ENCODE results near the gene HSPH1.
"Not testable (repeated sequence)": the region's sequence is repeated elsewhere in the genome, so short reads cannot be mapped to it uniquely, and the experiment has no call there.

The HSPH1 gene

DNA sequence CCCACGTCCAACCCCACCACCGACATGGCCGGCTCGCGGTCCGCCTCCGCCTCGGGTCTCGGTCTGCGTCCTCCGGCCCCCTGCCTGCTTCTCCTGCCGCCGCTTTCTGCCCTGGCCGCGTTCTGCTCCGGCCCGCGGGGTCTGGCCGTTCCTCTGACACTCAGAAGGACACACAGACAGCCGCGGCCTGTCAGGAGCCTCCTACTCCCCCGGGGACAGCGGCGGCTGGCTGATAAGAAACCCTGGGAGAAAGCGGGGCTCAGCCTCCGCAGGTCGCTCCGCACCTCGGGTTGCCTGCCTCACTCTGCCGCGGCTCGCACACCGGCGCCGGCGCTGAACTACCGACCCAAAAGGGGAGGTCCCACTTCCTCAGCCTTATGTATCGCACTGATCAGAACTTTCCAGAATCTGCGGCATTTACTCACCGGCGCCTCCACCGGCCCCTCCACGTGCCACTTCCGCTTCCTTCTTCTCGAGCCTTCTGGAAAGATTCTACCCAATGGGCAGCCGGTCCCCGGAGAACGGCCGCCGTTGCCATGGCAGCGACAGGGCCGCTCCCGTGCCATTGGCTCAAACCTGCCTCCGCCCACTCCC, at the start of gene HSPH1:
HSPH1 (minus strand) TSS at position 348 of the 594 bp plus-strand sequence; CDS start at position 26, 322 bp downstream.
- DNase-seq = peak; percentile 98

- DNase-seq = no peak
Measured at GRCh38 chr13:31209841-31210210, 48.1 kb upstream of the HSPH1 start.

GRCh38 chr13:31209172-31209840, 47.6 kb upstream of the HSPH1 start:
- no peak for DNase-seq

DNA sequence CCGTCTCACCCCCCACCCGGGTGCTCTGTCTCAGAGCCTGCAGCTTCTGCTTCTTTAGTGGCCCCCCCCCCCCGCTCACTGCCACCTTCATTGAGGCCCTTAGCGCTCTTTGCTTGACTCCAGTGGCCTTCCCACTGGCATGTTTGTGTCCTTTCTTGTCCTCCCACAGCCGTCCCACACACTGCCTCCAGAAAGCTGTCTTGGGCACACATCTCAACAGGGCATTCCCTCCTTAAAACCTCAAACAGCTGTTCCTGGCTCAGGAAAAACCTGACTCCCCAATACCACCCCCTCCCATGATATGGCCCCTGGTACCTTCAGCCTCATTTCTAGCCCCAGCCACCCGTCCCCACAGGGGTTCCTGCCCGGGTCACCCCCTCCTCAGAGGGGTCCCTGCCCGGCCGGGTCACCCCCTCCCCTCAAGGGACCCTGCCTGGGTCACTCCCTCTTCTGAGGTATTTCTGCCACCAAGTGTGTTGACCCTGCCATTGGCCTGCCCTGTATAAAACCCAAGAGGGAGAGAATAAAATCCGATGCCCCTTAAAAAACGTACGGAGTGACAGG, 46.9 kb upstream of the HSPH1 start:
- no peak for DNase-seq

DNA sequence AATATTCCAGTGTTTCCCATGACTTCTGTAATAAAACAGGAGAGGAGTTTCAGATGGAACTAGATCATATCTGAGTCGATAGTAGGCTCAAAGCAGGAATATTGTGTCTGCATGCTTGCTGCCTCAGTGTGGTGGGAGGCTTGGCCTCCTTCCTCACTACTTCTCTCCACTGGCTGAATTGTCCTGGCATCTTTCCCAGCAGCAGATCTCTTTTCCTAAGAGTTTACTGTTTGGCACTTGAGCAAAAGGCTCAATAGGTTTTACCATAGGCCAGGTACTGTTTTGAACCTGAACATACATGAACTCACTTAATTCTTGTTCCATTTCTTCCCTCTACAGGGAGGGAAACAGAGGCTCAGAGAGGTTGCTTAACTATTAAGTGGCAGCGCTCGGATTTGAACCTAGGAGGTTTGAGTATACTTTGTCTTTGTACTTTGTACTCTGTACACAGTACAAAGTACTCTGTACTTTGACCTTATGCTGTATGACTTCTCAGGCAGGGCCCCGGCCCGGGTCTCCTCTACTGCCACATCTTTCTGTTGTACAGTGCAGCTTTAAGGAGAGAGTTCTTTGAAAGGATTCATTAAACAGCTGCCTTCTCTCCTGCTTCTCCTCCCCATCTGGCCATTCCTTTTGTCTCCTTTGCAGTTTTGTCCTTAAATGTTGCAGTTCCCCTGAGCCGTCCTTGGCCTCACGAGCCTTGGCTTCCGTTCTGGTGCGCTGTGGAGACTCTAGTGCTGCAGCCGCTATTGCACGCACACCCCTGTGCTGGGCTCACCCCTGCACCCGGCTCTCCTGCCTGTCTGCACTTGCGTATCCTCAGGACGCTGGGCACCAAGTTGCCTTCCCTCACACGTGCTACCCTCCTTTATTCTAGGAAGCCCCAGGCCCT, 46.2 kb upstream of the HSPH1 start:
- no peak for DNase-seq

GRCh38 chr13:31204592-31204991, 42.9 kb upstream of the HSPH1 start:
- DNase-seq = no peak

DNA sequence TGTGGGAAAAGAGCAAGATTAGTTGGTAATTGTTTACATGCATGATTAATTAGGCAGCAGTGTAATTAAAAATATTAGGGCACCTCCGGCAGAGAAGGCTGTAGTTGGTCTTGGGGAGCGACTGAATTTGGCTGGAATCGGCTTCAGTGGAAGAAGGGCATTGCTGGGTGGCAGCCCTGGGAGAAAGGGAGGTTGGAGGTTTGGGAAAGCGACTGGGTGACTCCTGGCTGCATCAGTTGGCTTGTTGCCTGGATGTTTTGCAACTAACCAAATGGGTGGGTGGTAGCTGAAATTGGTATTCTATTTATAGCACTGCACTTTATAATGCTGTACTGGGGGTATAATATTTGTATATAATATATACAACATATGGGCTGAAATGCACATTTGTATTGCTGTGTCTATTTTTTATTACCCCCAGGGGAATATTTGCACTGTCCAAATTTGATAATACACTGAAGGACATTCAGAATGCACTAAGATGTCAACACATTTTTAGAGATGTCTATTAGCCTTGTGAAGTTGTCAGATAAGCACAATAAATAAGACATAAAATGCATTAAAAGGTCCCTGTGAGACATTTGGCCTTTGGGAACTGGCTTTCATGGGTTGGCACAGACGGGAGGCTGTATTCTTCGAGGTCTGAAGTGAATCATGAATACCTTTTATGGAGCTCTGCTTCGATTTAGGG, 39.8 kb upstream of the HSPH1 start:
- no peak for DNase-seq

DNA sequence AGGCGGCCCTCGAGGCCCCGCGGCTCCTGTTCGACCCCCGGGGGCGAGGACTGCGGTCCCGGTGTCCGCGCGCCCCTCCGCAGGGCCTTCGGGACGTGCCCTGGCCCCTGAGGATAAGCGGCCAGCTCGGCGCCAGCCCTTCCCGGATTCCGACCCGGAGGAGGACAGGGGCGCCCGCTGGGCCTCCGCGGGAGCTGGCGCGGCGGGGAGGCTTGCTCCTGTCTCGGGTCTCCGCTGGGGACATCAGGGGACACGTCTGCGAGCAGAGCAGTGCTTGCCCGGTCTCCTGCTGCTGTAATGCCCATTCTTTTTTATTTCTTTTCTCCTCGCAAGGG, 38.9 kb upstream of the HSPH1 start:
- DNase-seq = no peak

- no peak for DNase-seq
Measured at GRCh38 chr13:31199849-31200636, 38.3 kb upstream of the HSPH1 start, which contains the start of gene B3GLCT. Gene B3GLCT (plus strand): TSS chr13:31199975. CDS start chr13:31200085, 110 bp downstream.

DNA sequence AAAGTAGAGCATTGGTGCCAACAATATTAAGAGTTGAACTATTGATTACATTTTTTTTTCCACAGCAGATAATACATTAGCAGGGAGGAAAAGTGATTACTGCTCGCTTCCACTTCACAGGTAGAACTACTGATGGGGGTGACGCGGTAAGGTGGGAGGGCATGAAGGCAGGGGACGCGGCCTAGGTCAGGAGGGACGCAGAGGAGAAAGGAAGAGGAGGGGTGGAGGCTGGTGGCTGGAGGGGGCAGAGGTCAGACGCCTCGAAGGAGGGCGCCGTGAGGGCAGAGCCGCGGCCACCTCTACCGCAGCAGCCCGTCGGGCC, 37.8 kb upstream of the HSPH1 start:
- no peak for DNase-seq

DNA sequence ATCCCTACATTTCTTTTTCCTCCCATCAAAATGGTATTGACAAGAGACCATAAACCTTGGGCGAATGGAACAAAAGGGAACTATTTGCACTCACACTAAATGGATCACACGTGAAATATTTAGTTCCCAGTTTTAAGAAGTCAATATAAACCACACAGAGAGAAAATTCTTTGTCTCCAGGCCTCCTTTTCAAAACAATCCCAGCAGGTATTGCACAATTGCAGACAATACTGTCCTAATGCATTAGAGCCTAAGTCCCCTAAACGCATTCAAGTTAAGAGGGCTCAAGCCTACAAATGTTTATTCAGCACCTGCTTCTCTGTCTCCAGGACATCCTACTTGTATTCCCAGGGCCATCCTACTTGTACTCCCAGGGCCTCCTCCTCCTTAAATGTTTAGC, 36.8 kb upstream of the HSPH1 start:
- DNase-seq = no peak

GRCh38 chr13:31196992-31197391, 35.3 kb upstream of the HSPH1 start:
- DNase-seq = no peak

DNA sequence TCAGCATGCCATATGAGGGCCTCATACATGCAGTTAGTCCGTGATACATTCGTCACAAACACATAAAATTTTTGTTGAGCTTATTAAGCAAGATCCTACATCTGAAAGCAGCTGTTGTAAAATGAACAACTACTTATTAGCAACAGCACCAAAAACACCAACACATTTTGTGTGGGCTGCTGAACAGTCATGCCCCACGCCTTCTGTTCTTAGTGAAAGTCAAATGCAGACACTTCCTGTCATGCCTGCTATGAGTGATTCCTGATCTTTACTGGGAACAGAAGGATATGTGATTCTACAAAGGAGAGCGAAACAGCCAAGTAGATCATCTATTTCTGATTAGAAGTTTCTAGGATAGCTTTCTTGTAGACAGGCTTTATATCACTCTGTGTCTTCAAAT, 33.9 kb upstream of the HSPH1 start:
- no peak for DNase-seq

GRCh38 chr13:31192306-31192705, 30.6 kb upstream of the HSPH1 start:
- no peak for DNase-seq

DNA sequence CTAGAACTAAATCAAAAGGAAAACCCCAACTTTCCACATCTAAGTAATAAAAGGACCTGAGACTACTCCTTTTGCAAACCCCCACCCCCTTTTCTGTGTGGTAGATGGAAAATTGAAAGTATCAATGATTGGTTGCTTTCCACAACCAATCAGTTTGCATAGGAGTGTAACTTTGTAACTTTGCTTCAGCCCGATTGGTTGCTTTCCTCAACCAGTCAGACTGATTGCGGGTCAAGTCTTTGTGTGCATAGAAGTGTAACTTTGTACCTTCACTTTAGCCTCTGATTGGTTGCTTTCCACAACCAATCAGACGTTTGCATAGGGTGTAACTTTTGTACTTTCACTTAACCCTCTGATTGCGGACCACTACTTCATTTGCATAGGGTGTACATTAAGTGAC, 30.0 kb upstream of the HSPH1 start:
- no peak for DNase-seq

DNA sequence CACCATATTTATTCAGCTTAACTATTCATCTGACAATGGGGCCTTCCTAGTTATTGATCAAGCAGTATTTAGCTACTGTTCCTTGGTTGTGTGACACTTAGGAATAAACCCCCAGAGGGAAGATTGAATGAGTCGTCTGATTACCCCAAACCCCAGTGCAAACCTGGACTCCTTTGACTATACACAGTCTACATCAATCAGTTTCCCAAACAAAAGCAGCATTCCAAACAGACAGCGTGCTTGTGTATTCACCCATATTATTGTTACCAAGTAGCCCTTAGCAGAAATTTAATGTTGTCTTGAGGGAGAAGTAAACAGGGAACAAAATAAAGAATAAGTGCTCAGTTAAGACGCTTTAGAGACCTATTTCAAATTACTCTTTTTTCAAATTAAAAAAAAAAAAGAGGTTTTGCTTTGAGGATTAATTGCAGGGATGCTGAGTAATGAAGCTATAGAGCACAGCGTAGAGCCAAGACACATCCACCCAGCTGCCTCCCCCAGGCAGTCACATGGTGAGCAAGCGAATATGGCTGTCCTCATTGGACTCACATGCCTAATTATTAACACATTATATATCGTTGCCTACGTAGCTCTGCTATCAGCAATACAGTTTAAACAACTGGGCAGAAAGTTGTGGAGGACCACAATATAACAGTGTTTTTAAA, 23.4 kb upstream of the HSPH1 start:
- DNase-seq = no peak

DNA sequence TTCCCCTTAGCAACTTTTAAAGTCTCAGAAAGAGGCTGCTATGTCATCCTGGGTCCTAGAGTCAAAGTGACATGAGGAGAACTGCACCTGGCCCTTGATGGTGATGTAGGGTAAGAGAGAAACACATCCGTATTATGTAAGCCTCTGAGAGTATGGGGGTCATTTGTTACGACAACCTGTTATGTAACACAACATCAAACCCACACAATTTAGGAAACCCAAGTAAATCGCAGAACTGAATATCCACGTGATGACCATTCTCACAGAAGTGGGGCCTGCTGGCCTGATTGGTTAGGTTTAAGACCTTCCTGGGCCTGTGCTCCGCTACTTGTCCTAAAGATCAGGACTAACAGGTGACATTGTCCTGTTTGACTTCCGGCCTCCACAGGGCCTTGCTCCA, 22.7 kb upstream of the HSPH1 start:
- DNase-seq = no peak

DNA sequence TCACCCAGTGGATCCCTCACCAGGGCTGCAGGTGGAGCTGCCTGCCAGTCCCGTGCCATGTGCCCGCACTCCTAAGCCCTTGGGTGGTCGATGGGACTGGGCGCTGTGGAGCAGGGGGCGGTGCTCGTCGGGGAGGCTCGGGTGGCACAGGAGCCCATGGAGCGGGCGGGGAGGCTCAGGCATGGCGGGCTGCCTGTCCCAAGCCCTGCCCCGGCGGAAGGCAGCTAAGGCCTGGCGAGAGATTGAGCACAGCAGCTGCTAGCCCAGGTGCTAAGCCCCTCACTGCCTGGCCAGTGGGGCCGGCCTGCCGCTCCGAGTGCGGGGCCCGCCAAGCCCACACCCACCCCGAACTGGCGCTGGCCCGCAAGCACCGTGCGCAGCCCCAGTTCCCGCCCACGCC, 21.3 kb upstream of the HSPH1 start:
- DNase-seq = no peak

GRCh38 chr13:31179754-31180153, 18.1 kb upstream of the HSPH1 start:
- DNase-seq = no peak

DNA sequence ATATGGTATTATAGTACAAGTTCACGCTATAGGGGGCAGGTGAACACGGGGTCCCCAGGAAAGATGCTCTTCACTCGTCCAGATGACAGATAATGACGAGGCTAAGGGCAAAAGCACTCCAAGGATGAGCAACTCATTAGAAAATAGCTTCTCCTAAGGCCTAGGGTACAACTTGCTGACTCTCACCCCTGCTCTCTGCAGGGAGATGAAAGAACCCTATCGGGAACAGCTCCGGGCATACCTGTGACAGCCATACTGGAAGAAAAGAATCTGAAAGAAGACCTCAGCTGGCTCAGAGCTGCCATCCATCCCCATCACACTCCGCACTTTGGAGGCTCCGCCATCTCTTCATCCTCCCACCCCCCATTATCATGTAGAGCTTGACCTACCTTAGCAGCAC, 17.5 kb upstream of the HSPH1 start:
- DNase-seq = no peak

DNA sequence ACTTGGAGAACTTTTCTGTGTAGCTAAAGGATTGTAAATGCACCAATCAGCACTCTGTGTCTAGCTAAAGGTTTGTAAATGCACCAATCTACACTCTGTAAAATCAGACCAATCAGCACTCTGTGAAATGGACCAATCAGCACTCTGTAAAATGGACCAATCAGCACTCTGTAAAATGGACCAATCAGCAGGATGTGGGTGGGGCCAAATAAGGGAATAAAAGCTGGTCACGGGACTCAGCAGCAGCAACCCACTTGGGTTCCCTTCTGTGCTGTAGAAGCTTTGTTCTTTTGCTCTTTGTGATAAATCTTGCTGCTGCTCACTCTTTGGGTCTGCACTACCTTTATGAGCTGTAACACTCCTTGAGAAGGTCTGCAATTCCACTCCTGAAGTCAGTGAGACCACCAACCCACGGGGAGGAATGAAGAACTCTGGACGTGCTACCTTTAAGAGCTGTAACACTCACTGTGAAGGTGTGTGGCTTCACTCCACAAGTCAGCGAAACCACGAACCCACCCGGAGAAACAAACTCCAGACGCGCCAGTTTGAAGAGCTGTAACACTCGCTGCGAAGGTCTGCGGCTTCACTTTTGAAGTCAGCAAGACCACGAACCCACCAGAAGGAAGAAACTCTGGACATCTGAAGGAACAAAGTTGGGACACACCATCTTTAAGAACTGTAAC, 16.2 kb upstream of the HSPH1 start:
- DNase-seq = not testable (repeated sequence)
